HepG2 (cell line): Measurements from ENCODE around the gene MPHOSPH8. TPM values are rescaled to one million over a fixed set of nuclear protein-coding genes. Genes with fewer than 3 reads are reported as not detected.

Source experiments
- ARID4A ChIP-seq: sonication (generic); formaldehyde crosslinking; IDR thresholded peaks from 2 replicates; pipeline ENCODE4 v1.5.0; 2020; ENCODE audit warnings: mild to moderate bottlenecking, missing genetic modification reagents, borderline replicate concordance
- CBFB ChIP-seq: sonication (generic); formaldehyde crosslinking; IDR thresholded peaks from 2 replicates; pipeline ENCODE4 v1.4.0; 2020; ENCODE audit warnings: missing genetic modification reagents
- FOXP1 ChIP-seq, 2 experiments: fragments of 450-650 bp in 1 of 2; IDR thresholded peaks; 2 replicates each; pipeline ENCODE4 v1.6.1; 2017 to 2018; ENCODE audit warnings: antibody characterized with exemption in 1 of 2
- HIC2 ChIP-seq: sonication (generic); formaldehyde crosslinking; IDR thresholded peaks from 2 replicates; pipeline ENCODE4 v1.9.0; 2022; ENCODE audit warnings: low read depth, missing genetic modification reagents
- KDM3A ChIP-seq: IDR thresholded peaks from 2 replicates; pipeline ENCODE4 v1.6.1; 2018; ENCODE audit warnings: low read depth, missing compliant biosample characterization
- MXD1 ChIP-seq: sonication (generic); formaldehyde crosslinking; IDR thresholded peaks from 2 replicates; pipeline ENCODE4 v1.4.0; 2020; ENCODE audit warnings: mild to moderate bottlenecking, missing genetic modification reagents
- MYC ChIP-seq: sonication (generic); formaldehyde crosslinking; IDR thresholded peaks from 2 replicates; pipeline ENCODE4 v1.9.0; 2021; ENCODE audit warnings: missing genetic modification reagents, borderline replicate concordance
- MYNN ChIP-seq: sonication (generic); formaldehyde crosslinking; IDR thresholded peaks from 2 replicates; pipeline ENCODE4 v1.4.0; 2020; ENCODE audit warnings: mild to moderate bottlenecking, low read depth, missing genetic modification reagents
- POGZ ChIP-seq: sonication (generic); formaldehyde crosslinking; IDR thresholded peaks from 2 replicates; pipeline ENCODE4 v1.4.0; 2020; ENCODE audit warnings: mild to moderate bottlenecking, missing genetic modification reagents
- RFX3 ChIP-seq: IDR thresholded peaks from 2 replicates; pipeline ENCODE4 v1.6.1; 2016; ENCODE audit warnings: missing biosample characterization, missing genetic modification reagents
- RNF2 ChIP-seq: fragments of 450-650 bp; conservative IDR thresholded peaks from 2 replicates; pipeline ENCODE4 v1.6.1; 2016; ENCODE audit warnings: low read depth
- SPEN ChIP-seq: sonication (generic); formaldehyde crosslinking; IDR thresholded peaks from 2 replicates; pipeline ENCODE4 v1.5.1; 2020; ENCODE audit warnings: low read depth, mild to moderate bottlenecking, missing genetic modification reagents
- TFE3 ChIP-seq: IDR thresholded peaks from 2 replicates; pipeline ENCODE4 v1.6.1; 2016
- XRCC5 ChIP-seq: fragments of 200-400 bp; formaldehyde crosslinking; optimal IDR thresholded peaks from 2 replicates; pipeline ENCODE3; 2017; ENCODE audit warnings: mild to moderate bottlenecking, low read length
- ZBTB2 ChIP-seq: sonication (generic); formaldehyde crosslinking; IDR thresholded peaks from 2 replicates; pipeline ENCODE4 v1.8.0; 2022; ENCODE audit warnings: low read depth, missing genetic modification reagents
- ZNF12 ChIP-seq: sonication (generic); formaldehyde crosslinking; IDR thresholded peaks from 2 replicates; pipeline ENCODE4 v1.5.0; 2020; ENCODE audit warnings: missing genetic modification reagents
- ZNF224 ChIP-seq: sonication (generic); formaldehyde crosslinking; IDR thresholded peaks from 2 replicates; pipeline ENCODE4 v1.5.0; 2020; ENCODE audit warnings: mild to moderate bottlenecking, missing genetic modification reagents
- ZNF235 ChIP-seq: sonication (generic); formaldehyde crosslinking; IDR thresholded peaks from 2 replicates; pipeline ENCODE4 v1.8.1; 2023; ENCODE audit warnings: mild to moderate bottlenecking, missing genetic modification reagents, borderline replicate concordance
- ZNF264 ChIP-seq: sonication (generic); formaldehyde crosslinking; IDR thresholded peaks from 2 replicates; pipeline ENCODE4 v1.4.0; 2020; ENCODE audit warnings: missing genetic modification reagents
- ZNF331 ChIP-seq: sonication (generic); formaldehyde crosslinking; IDR thresholded peaks from 2 replicates; pipeline ENCODE4 v1.4.0; 2020; ENCODE audit warnings: missing genetic modification reagents
- polyA plus RNA-seq, 8 experiments: library from polyadenylated mRNA; depleted of rRNA in 3 of 8; stranded (reverse) in 7 of 8; unstranded in 1 of 8; fragments of >200 nt; fragmentation: Illumina TruSeq in 4 of 8; extraction: Trizol in 4 of 8; gene quantifications; 2 replicates each; pipeline versions ENCODE4 v1.2.1 to v1.2.3, GENCODE V29; 2011 to 2016; ENCODE audit warnings: low read depth in 4 of 8, missing spikeins in 1 of 8, mixed read lengths in 1 of 8; ENCODE audit not compliant: insufficient read depth in 1 of 8
- total RNA-seq, 5 experiments: library from RNA; depleted of rRNA; stranded (reverse); fragments of >200 nt; fragmentation: Illumina TruSeq; extraction: Trizol; gene quantifications; 2 replicates each; pipeline ENCODE4 v1.2.3, GENCODE V29; 2016; ENCODE audit warnings: low read depth in 1 of 5

Gene MPHOSPH8
- total and polyA plus RNA-seq, 2 of the 13 experiments (the other 11 are each of a cell fraction or from before 2014, with no cell fraction given): 17.3 to 20.9 TPM

GRCh38 chr13:19633479-19634255 lies at the start of gene MPHOSPH8 (continued):
- 0 out of 2 replicates have a peak, but pooled peaks have one; percentile 14 for TF ChIP-seq TFE3 (CRISPR knock-in tag)
- 0 out of 2 replicates have a peak, but pooled peaks have one; percentile 27 for TF ChIP-seq HIC2 (CRISPR knock-in tag)
- TF ChIP-seq ZNF224 (CRISPR knock-in tag): 0 out of 2 replicates have a peak, but pooled peaks have one; percentile 33
- TF ChIP-seq ZNF235 (CRISPR knock-in tag): no peak
- TF ChIP-seq KDM3A (CRISPR knock-in tag): peak; percentile 18; the same call in 1 of the 2 replicates
- no peak for TF ChIP-seq MYNN
- peak; percentile 48; the same call in 1 of the 2 replicates for TF ChIP-seq RNF2
- TF ChIP-seq FOXP1 (IDR thresholded peaks at IDR 0.05): no peak
- no peak for TF ChIP-seq FOXP1 (CRISPR knock-in tag; IDR thresholded peaks at IDR 0.05)
- peak; percentile 20 for TF ChIP-seq XRCC5
- peak; percentile 62; the same call in 1 of the 2 replicates for TF ChIP-seq MXD1
- peak; percentile 87 for TF ChIP-seq POGZ (CRISPR knock-in tag)
- TF ChIP-seq ZNF264 (CRISPR knock-in tag): no peak
- peak; percentile 64 for TF ChIP-seq SPEN (CRISPR knock-in tag)
- TF ChIP-seq ZNF331: 0 out of 2 replicates have a peak, but pooled peaks have one; percentile 31
- peak; percentile 45; the same call in 1 of the 2 replicates for TF ChIP-seq ZNF12
- TF ChIP-seq RFX3 (CRISPR knock-in tag): peak; percentile 30; the same call in 1 of the 2 replicates
- peak; percentile 29; the same call in 1 of the 2 replicates for TF ChIP-seq ZBTB2
- peak; percentile 23; the same call in 1 of the 2 replicates for TF ChIP-seq CBFB (CRISPR knock-in tag)
- peak; percentile 85 for TF ChIP-seq ARID4A (CRISPR knock-in tag)
- no peak for TF ChIP-seq MYC (CRISPR knock-in tag)
